Neuronal stem cell (in vitro differentiated cells): Measurements from ENCODE around the gene EFNA5.

Source experiments
- DNase-seq: peaks from one replicate; pipeline ENCODE4 v3.0.0-alpha.2; 2013; ENCODE audit warnings: low spot score
- H2AFZ ChIP-seq: one replicate; pipeline ENCODE4 v1.6.1; 2013; ENCODE audit warnings: mild to moderate bottlenecking, low read length, inconsistent platforms
- H2AK5ac ChIP-seq: 2 replicates; pipeline ENCODE4 v1.6.1; 2013; ENCODE audit warnings: low read depth, mild to moderate bottlenecking, inconsistent platforms, low read length, moderate library complexity, mixed read lengths
- H2BK120ac ChIP-seq: 2 replicates; pipeline ENCODE4 v1.6.1; 2013; ENCODE audit warnings: low read depth, mild to moderate bottlenecking, inconsistent platforms, low read length, moderate library complexity, mixed read lengths
- H2BK12ac ChIP-seq: one replicate; pipeline ENCODE4 v1.6.1; 2013; ENCODE audit warnings: low read length, inconsistent platforms
- H2BK15ac ChIP-seq: 2 replicates; pipeline ENCODE4 v1.6.1; 2013; ENCODE audit warnings: mild to moderate bottlenecking, low read length, inconsistent platforms, mixed read lengths
- H2BK5ac ChIP-seq: one replicate; pipeline ENCODE4 v1.6.1; 2013; ENCODE audit warnings: inconsistent platforms, mild to moderate bottlenecking, low read length, moderate library complexity
- H3K14ac ChIP-seq: one replicate; pipeline ENCODE4 v1.6.1; 2013; ENCODE audit warnings: low read length, inconsistent platforms
- H3K18ac ChIP-seq: 2 replicates; pipeline ENCODE4 v1.6.1; 2013; ENCODE audit warnings: low read length, inconsistent platforms
- H3K23ac ChIP-seq: 2 replicates; pipeline ENCODE4 v1.6.1; 2013; ENCODE audit warnings: low read depth, mild to moderate bottlenecking, mixed read lengths, low read length, inconsistent platforms; ENCODE audit not compliant: poor library complexity
- H3K27ac ChIP-seq: replicated peaks from 3 replicates; pipeline ENCODE4 v1.5.1; 2013; ENCODE audit warnings: low read length, inconsistent platforms
- H3K27me3 ChIP-seq, 3 experiments: 2 replicates each; pipeline ENCODE4 v1.6.1; 2013; ENCODE audit warnings: low read length in 3 of 3, mild to moderate bottlenecking in 2 of 3, inconsistent platforms in 1 of 3, low read depth in 1 of 3, mixed read lengths in 1 of 3, moderate library complexity in 1 of 3; ENCODE audit not compliant: control insufficient read depth in 3 of 3, insufficient read depth in 3 of 3
- H3K36me3 ChIP-seq, 2 donors: replicated peaks in 1 of 2; 2 replicates each; pipeline ENCODE4 v1.6.1; 2013; ENCODE audit warnings: low read length in 2 of 2; ENCODE audit not compliant: control insufficient read depth in 2 of 2, insufficient read depth in 2 of 2
- H3K4ac ChIP-seq: 2 replicates; pipeline ENCODE4 v1.6.1; 2013; ENCODE audit warnings: inconsistent platforms, mild to moderate bottlenecking, low read length, moderate library complexity
- H3K4me1 ChIP-seq, 2 donors: 1 replicate in 1 of 2; 2 replicates in 1 of 2; pipeline ENCODE4 v1.6.1; 2013; ENCODE audit warnings: low read length in 2 of 2, low read depth in 1 of 2; ENCODE audit not compliant: control insufficient read depth in 2 of 2, insufficient read depth in 1 of 2
- H3K4me2 ChIP-seq: one replicate; pipeline ENCODE4 v1.6.1; 2013; ENCODE audit warnings: mild to moderate bottlenecking, low read length, inconsistent platforms; ENCODE audit not compliant: insufficient read depth, poor library complexity, severe bottlenecking
- H3K4me3 ChIP-seq, 2 donors: 2 replicates each; pipeline ENCODE4 v1.5.1; 2013; ENCODE audit warnings: low read length in 2 of 2, mild to moderate bottlenecking in 2 of 2, inconsistent platforms in 1 of 2, moderate library complexity in 1 of 2
- H3K79me1 ChIP-seq: one replicate; pipeline ENCODE4 v1.6.1; 2013; ENCODE audit warnings: low read depth, mild to moderate bottlenecking, inconsistent platforms, low read length, moderate library complexity
- H3K9ac ChIP-seq: one replicate; pipeline ENCODE4 v1.6.1; 2013; ENCODE audit warnings: mild to moderate bottlenecking, low read depth, low read length, inconsistent platforms; ENCODE audit not compliant: poor library complexity
- H3K9me3 ChIP-seq, 2 donors: replicated peaks in 1 of 2; 2 replicates each; pipeline versions ENCODE3 to v1.6.1; 2013; ENCODE audit warnings: low read length in 2 of 2, mild to moderate bottlenecking in 2 of 2, inconsistent platforms in 1 of 2, low read depth in 1 of 2, mixed read lengths in 1 of 2, moderate library complexity in 1 of 2; ENCODE audit not compliant: control insufficient read depth in 2 of 2, insufficient read depth in 1 of 2
- H4K8ac ChIP-seq: one replicate; pipeline ENCODE4 v1.6.1; 2013; ENCODE audit warnings: low read depth, mild to moderate bottlenecking, inconsistent platforms, low read length, moderate library complexity
- H4K91ac ChIP-seq: one replicate; pipeline ENCODE4 v1.6.1; 2013; ENCODE audit warnings: low read length, low read depth, mild to moderate bottlenecking, inconsistent platforms; ENCODE audit not compliant: poor library complexity
- WGBS, 2 donors: extraction: QIAGEN DNeasy Blood & Tissue Kit; methylation state at CpG; one replicate each; pipeline ENCODE4 v1.1.7; 2013; ENCODE audit warnings: missing lambda C conversion rate in 2 of 2, mixed read lengths in 1 of 2; ENCODE audit not compliant: insufficient read length in 2 of 2, insufficient replicate concordance in 1 of 2; ENCODE audit errors: extremely low coverage in 2 of 2; 5-methylcytosine and 5-hydroxymethylcytosine counted together

The EFNA5 gene

DNA sequence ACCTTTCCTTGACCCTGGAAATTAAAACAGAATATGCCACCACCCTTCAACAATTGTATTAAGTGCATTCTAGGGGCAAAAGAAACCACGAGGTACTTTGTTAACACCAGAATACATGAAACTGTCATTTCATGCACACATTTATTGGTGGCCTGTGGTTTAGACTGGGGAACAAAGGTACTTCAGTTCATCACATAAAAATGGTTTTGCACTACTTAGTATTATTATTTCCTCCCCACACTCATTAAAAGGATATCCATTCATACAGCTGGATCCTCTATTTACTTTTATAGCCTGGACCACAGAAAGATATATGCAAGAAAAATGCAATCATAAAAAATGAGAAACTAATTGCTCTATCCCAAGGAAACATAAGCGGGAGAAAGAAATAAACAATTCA lies 230.9 kb downstream of the EFNA5 start:
- no peak overlapping the region for H2BK15ac ChIP-seq
- no CpG with 5 or more reads among the region's 2 CpGs for WGBS, 2 donors
- peaks cover 5 to 13% of the 10 kb centered on the region in 2 donors for H3K9me3 ChIP-seq
- DNase-seq, result no peak
- no peak overlapping the region for H2AK5ac ChIP-seq
- H3K14ac ChIP-seq, result no peak overlapping the region
- H2AFZ ChIP-seq, result no peak overlapping the region
- no peak overlapping the region for H2BK5ac ChIP-seq
- peaks cover 1% of the 10 kb centered on the region for H3K79me1 ChIP-seq
- H3K27ac ChIP-seq, result no peak overlapping the region
- no peak overlapping the region for H3K4ac ChIP-seq
- no peak overlapping the region for H3K18ac ChIP-seq
- no peak overlapping the region for H2BK120ac ChIP-seq
- H3K23ac ChIP-seq, result no peak overlapping the region
- peaks cover 7 to 9% of the 10 kb centered on the region in 2 donors for H3K36me3 ChIP-seq
- no peak overlapping the region for H3K4me3 ChIP-seq
- peaks cover 5 to 10% of the 10 kb centered on the region in 2 donors for H3K4me1 ChIP-seq
- no peak overlapping the region for H3K9ac ChIP-seq
- H4K8ac ChIP-seq, result no peak overlapping the region
- H2BK12ac ChIP-seq, result no peak overlapping the region
- no peak overlapping the region for H3K4me2 ChIP-seq
- no peak overlapping the region for H4K91ac ChIP-seq
- no peaks in the 10 kb centered on the region for H3K27me3 ChIP-seq

DNA sequence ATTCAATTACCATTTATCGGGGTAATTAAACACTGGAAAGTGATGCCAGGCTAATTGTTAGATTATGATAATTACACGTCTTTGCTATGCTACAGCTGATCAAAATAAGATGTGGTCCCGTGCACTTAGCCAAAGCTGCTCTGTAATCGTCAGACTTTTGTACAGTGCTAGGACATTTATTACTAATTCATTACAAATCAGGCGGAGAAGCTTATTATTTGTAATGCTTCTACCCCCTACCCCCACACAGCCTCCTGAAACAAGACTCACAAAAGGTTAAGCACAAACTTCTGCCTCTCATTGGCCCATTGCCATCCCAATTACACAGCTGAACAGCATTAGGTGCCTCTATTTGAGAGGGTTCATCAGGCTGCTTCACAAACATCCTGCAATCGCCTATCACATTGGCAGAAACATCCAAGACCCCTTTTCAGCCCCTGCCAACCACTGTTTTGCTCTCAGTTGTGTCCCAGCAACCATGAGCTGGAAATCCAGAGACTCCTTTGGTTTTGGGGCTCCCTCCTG lies 232.7 kb downstream of the EFNA5 start:
- Histone ChIP-seq H3K4ac (no peak overlapping the region), H3K36me3 (peaks cover 7 to 9% of the 10 kb centered on the region in 2 donors), H3K18ac (no peak overlapping the region), H3K4me3 (no peak overlapping the region), H4K91ac (no peak overlapping the region), H3K9me3 (peaks cover 5 to 13% of the 10 kb centered on the region in 2 donors), H3K27me3 (no peaks in the 10 kb centered on the region), H2AFZ (no peak overlapping the region), H4K8ac (no peak overlapping the region), H3K9ac (no peak overlapping the region), H3K27ac (no peak overlapping the region), H3K4me1 (peaks cover 5 to 9% of the 10 kb centered on the region in 2 donors), H3K14ac (no peak overlapping the region), H2BK5ac (no peak overlapping the region), H2AK5ac (no peak overlapping the region), H3K79me1 (peaks cover 1% of the 10 kb centered on the region), H3K23ac (no peak overlapping the region), H2BK15ac (no peak overlapping the region), H2BK120ac (no peak overlapping the region), H2BK12ac (no peak overlapping the region), H3K4me2 (no peak overlapping the region)
- DNase-seq, result no peak
- no CpG with 5 or more reads among the region's 6 CpGs for WGBS, 2 donors

DNA sequence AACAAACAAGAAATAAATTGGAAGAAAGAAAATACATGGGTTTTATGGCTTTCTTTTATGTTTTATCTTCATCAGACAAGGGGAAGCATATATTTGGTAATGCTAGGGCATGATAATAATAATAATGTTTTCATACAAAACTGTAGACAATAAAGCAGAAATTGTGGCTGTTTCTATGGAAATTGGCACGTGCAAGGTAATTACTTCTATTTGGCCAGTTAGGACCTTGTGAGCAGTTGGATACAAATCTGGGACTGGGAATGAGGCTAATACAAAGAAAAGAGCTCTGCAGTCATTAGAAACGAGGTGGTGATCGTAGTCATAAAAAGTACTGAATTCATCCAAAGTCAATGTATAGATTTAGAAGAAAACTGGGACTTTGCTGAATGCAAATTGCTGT lies 233.6 kb downstream of the EFNA5 start:
- Histone ChIP-seq H2BK15ac (no peak overlapping the region), H2AFZ (no peak overlapping the region)
- WGBS, 2 donors, result no CpG with 5 or more reads among the region's 3 CpGs

DNA sequence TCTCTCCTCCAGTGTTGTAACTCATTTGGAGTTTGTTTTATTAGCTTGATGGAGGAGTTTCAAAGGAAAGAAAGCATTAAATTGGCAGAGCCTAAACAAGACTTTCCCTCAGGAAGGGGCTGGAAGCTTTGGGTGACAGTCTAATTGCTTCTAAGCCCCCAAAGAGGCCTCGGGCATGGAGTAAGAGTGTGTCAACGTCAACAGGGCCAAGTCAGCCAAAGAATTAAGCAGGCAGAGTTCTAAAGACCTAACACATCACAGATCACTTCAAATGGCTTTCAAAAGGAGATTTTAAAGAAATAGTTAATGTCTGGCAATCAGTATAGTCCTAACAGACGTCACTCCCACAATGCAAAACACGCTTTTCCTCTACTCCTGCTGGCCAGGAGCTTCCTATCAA lies 234.5 kb downstream of the EFNA5 start:
- Histone ChIP-seq H3K4me3 (no peak overlapping the region), H2BK12ac (no peak overlapping the region), H3K9ac (no peak overlapping the region), H2AK5ac (no peak overlapping the region), H2BK15ac (no peak overlapping the region), H3K27ac (no peak overlapping the region), H3K4me2 (no peak overlapping the region), H3K18ac (no peak overlapping the region), H3K36me3 (peaks cover 6 to 9% of the 10 kb centered on the region in 2 donors), H3K4me1 (peaks cover 5 to 14% of the 10 kb centered on the region in 2 donors), H4K8ac (no peak overlapping the region), H3K79me1 (peaks cover 4% of the 10 kb centered on the region), H3K4ac (no peak overlapping the region), H3K9me3 (peaks cover 4 to 17% of the 10 kb centered on the region in 2 donors), H3K27me3 (no peaks in the 10 kb centered on the region), H2BK5ac (no peak overlapping the region), H2BK120ac (no peak overlapping the region), H4K91ac (no peak overlapping the region), H3K23ac (no peak overlapping the region), H2AFZ (no peak overlapping the region), H3K14ac (no peak overlapping the region)
- no peak for DNase-seq
- no CpG with 5 or more reads among the region's 4 CpGs for WGBS, 2 donors

More for the DNA sequence above, 233.6 kb downstream of the EFNA5 start:
- Histone ChIP-seq H3K79me1 (peaks cover 1% of the 10 kb centered on the region), H3K27me3 (no peaks in the 10 kb centered on the region), H3K4me3 (no peak overlapping the region), H2BK5ac (no peak overlapping the region), H3K27ac (no peak overlapping the region), H4K91ac (no peak overlapping the region), H2BK120ac (no peak overlapping the region), H3K9ac (no peak overlapping the region), H2BK12ac (no peak overlapping the region), H3K14ac (no peak overlapping the region), H2AK5ac (no peak overlapping the region), H3K9me3 (peaks cover 5 to 13% of the 10 kb centered on the region in 2 donors), H4K8ac (no peak overlapping the region), H3K4me1 (peaks cover 5 to 12% of the 10 kb centered on the region in 2 donors), H3K18ac (no peak overlapping the region), H3K36me3 (peaks cover 7 to 9% of the 10 kb centered on the region in 2 donors), H3K23ac (no peak overlapping the region), H3K4ac (no peak overlapping the region), H3K4me2 (no peak overlapping the region)
- no peak for DNase-seq
